Measurements from ENCODE around the gene GTSF1L. TPM values are rescaled to one million over a fixed set of nuclear protein-coding genes. Genes with fewer than 3 reads are reported as not detected.

GTSF1L gene
- total RNA-seq (ENCODE audit: unreplicated experiment) = not detected
- long read RNA-seq = 0 reads

GRCh38 chr20:43726811-43727338, at the start of gene GTSF1L:
Gene GTSF1L, minus strand, starts transcription at chr20:43727002. Its CDS starts 308 bp downstream, at chr20:43726694.
- Mint-ChIP-seq H3K36me3 (ENCODE audit: unreplicated experiment) (no peaks in the 10 kb centered on the region), H3K4me3 (ENCODE audit: unreplicated experiment) (no peak within 1 kb of the TSS), H3K27ac (ENCODE audit: unreplicated experiment) (no peak within 1 kb of the TSS), H3K27me3 (ENCODE audit: unreplicated experiment) (peaks cover 2% of the 10 kb centered on the region), H3K9me3 (ENCODE audit: unreplicated experiment) (peaks cover 2% of the 10 kb centered on the region), H3K4me1 (ENCODE audit: low read depth, unreplicated experiment) (peaks cover 3% of the 10 kb centered on the region)
- no peak for TF ChIP-seq CTCF (IDR thresholded peaks at IDR 0.05; ENCODE audit: partially characterized antibody, unreplicated experiment)
- no peak for DNase-seq

- peaks cover 7% of the 10 kb centered on the region for H3K27me3 Mint-ChIP-seq (ENCODE audit: unreplicated experiment)
- no peak overlapping the region for H3K4me3 Mint-ChIP-seq (ENCODE audit: unreplicated experiment)
- no peaks in the 10 kb centered on the region for H3K4me1 Mint-ChIP-seq (ENCODE audit: low read depth, unreplicated experiment)
- H3K36me3 Mint-ChIP-seq (ENCODE audit: unreplicated experiment) = peaks cover 10% of the 10 kb centered on the region
- H3K27ac Mint-ChIP-seq (ENCODE audit: unreplicated experiment) = no peak overlapping the region
- DNase-seq = no peak
- no peak for TF ChIP-seq CTCF (IDR thresholded peaks at IDR 0.05; ENCODE audit: partially characterized antibody, unreplicated experiment)
- peaks cover 5% of the 10 kb centered on the region for H3K9me3 Mint-ChIP-seq (ENCODE audit: unreplicated experiment)
These were observed 48.0 kb upstream of the GTSF1L start for GRCh38 chr20:43774754-43775153.

GRCh38 chr20:43771503-43772190, 44.8 kb upstream of the GTSF1L start:
- Mint-ChIP-seq H3K36me3 (ENCODE audit: unreplicated experiment) (peaks cover 4% of the 10 kb centered on the region), H3K4me1 (ENCODE audit: low read depth, unreplicated experiment) (no peaks in the 10 kb centered on the region), H3K27ac (ENCODE audit: unreplicated experiment) (no peak overlapping the region), H3K4me3 (ENCODE audit: unreplicated experiment) (no peak overlapping the region), H3K27me3 (ENCODE audit: unreplicated experiment) (peaks cover 4% of the 10 kb centered on the region), H3K9me3 (ENCODE audit: unreplicated experiment) (peaks cover 5% of the 10 kb centered on the region)
- no peak for DNase-seq
- no peak for TF ChIP-seq CTCF (IDR thresholded peaks at IDR 0.05; ENCODE audit: partially characterized antibody, unreplicated experiment)

- Mint-ChIP-seq H3K9me3 (ENCODE audit: unreplicated experiment) (peaks cover 5% of the 10 kb centered on the region), H3K4me1 (ENCODE audit: low read depth, unreplicated experiment) (no peaks in the 10 kb centered on the region), H3K4me3 (ENCODE audit: unreplicated experiment) (no peak overlapping the region), H3K27me3 (ENCODE audit: unreplicated experiment) (peaks cover 4% of the 10 kb centered on the region), H3K27ac (ENCODE audit: unreplicated experiment) (no peak overlapping the region), H3K36me3 (ENCODE audit: unreplicated experiment) (peaks cover 4% of the 10 kb centered on the region)
- no peak for TF ChIP-seq CTCF (IDR thresholded peaks at IDR 0.05; ENCODE audit: partially characterized antibody, unreplicated experiment)
- no peak for DNase-seq
These were observed 43.5 kb upstream of the GTSF1L start for GRCh38 chr20:43770342-43770741.
